ENCODE results near the gene CSGALNACT2. TPM values are rescaled to one million over a fixed set of nuclear protein-coding genes. Genes with fewer than 3 reads are reported as not detected.

Gene CSGALNACT2
- total RNA-seq, 1 experiment from 2014 or later, result 22.3 TPM

DNA sequence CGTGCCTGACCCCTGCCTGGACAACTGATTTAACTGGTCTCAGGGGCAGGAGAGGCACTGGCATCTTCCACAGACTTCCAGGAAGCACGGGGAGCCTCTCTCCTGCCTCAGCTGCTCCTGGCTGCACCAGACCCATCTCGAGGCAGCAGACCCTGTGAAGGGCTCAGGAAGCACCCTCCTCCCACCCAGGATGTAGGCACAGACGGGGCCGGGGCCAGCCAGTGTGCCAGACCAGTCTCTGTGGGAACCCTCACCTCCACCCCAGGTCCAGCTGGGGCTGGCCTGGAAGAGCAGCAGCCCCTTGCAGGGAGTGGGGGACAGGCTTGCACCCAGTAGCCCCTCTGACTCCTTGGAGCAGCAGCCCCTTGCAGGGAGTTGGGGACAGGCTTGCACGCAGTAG, 72.3 kb downstream of the CSGALNACT2 start:
- Histone ChIP-seq H3K36me3 (ENCODE audit: control insufficient read depth, insufficient read depth, low read length) (no peaks in the 10 kb centered on the region), H3K4me3 (ENCODE audit: low read depth in 2 of 2, low read length in 2 of 2) (no peak overlapping the region), H3K9me3 (ENCODE audit: control insufficient read depth, insufficient read depth, low read depth, low read length) (no peaks in the 10 kb centered on the region), H3K4me1 (ENCODE audit: control insufficient read depth, insufficient read depth, low read length) (peaks cover 26% of the 10 kb centered on the region), H3K27me3 (ENCODE audit: control insufficient read depth, insufficient read depth, low read length) (no peaks in the 10 kb centered on the region), H3K27ac (ENCODE audit: low read length) (no peak overlapping the region)
- ChIA-PET CTCF (no interaction called here), POLR2A (interaction anchor here (1.0 kb wide), 1 partner anchor 197 kb away, joined by 3 read pairs; no protein-coding TSS in a partner anchor)
- DNase-seq (ENCODE audit: low read depth, low spot score) (no peak), ATAC-seq (no peak)
- in situ Hi-C loops (cut with HindIII; ENCODE audit: low pct_unique_long_range_greater_than_20kb, low sequenced_read_pairs), result no loop called here
- intact Hi-C loops (cut with micrococcal nuclease; ENCODE audit: unreplicated experiment), result no loop called here
- no peak for TF ChIP-seq POLR2AphosphoS5 (IDR thresholded peaks at IDR 0.05; ENCODE audit: low read depth, low read length)
- no peak for TF ChIP-seq SIN3A (IDR thresholded peaks at IDR 0.05; ENCODE audit: borderline replicate concordance, insufficient read depth, low read depth, low read length)
- TF ChIP-seq TCF7L2 (IDR thresholded peaks at IDR 0.05; ENCODE audit: low read depth, low read length), result no peak
- TF ChIP-seq, protein P1, sequence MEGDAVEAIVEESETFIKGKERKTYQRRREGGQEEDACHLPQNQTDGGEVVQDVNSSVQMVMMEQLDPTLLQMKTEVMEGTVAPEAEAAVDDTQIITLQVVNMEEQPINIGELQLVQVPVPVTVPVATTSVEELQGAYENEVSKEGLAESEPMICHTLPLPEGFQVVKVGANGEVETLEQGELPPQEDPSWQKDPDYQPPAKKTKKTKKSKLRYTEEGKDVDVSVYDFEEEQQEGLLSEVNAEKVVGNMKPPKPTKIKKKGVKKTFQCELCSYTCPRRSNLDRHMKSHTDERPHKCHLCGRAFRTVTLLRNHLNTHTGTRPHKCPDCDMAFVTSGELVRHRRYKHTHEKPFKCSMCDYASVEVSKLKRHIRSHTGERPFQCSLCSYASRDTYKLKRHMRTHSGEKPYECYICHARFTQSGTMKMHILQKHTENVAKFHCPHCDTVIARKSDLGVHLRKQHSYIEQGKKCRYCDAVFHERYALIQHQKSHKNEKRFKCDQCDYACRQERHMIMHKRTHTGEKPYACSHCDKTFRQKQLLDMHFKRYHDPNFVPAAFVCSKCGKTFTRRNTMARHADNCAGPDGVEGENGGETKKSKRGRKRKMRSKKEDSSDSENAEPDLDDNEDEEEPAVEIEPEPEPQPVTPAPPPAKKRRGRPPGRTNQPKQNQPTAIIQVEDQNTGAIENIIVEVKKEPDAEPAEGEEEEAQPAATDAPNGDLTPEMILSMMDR (IDR thresholded peaks at IDR 0.05), result no peak
- TF ChIP-seq, protein P2, sequence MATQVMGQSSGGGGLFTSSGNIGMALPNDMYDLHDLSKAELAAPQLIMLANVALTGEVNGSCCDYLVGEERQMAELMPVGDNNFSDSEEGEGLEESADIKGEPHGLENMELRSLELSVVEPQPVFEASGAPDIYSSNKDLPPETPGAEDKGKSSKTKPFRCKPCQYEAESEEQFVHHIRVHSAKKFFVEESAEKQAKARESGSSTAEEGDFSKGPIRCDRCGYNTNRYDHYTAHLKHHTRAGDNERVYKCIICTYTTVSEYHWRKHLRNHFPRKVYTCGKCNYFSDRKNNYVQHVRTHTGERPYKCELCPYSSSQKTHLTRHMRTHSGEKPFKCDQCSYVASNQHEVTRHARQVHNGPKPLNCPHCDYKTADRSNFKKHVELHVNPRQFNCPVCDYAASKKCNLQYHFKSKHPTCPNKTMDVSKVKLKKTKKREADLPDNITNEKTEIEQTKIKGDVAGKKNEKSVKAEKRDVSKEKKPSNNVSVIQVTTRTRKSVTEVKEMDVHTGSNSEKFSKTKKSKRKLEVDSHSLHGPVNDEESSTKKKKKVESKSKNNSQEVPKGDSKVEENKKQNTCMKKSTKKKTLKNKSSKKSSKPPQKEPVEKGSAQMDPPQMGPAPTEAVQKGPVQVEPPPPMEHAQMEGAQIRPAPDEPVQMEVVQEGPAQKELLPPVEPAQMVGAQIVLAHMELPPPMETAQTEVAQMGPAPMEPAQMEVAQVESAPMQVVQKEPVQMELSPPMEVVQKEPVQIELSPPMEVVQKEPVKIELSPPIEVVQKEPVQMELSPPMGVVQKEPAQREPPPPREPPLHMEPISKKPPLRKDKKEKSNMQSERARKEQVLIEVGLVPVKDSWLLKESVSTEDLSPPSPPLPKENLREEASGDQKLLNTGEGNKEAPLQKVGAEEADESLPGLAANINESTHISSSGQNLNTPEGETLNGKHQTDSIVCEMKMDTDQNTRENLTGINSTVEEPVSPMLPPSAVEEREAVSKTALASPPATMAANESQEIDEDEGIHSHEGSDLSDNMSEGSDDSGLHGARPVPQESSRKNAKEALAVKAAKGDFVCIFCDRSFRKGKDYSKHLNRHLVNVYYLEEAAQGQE (IDR thresholded peaks at IDR 0.05; ENCODE audit: insufficient read depth in 1 of 2, low read depth in 2 of 2, low read length in 1 of 2), result no peak
- BruUV-seq (replicated peaks), result no TSS peak

DNA sequence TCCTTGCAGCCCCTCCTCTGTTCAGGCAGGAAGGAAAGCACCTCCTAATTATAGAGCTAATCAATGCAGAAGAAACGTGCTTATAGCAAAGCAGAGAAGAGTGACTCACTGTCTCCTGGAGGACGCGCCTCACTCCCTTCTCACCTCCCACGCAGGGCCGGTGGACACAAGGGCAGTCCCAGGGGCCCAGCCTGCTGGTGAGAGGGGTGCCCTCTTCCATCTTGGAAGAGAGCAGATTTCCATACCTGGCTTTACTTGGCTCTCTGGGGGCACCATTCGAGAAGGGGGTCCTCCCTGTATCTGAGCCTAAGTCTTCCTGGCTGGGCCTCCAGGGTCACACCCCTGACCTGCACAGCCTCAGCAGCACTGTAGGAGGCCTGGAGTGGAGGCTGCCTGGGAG, 72.8 kb downstream of the CSGALNACT2 start:
- no peaks in the 10 kb centered on the region for H3K27me3 ChIP-seq (ENCODE audit: control insufficient read depth, insufficient read depth, low read length)
- CTCF ChIA-PET, result no interaction called here
- intact Hi-C loops (cut with micrococcal nuclease; ENCODE audit: unreplicated experiment) (no loop called here), in situ Hi-C loops (cut with HindIII; ENCODE audit: low pct_unique_long_range_greater_than_20kb, low sequenced_read_pairs) (no loop called here)
- DNase-seq (ENCODE audit: low read depth, low spot score) (no peak), ATAC-seq (no peak)
- H3K36me3 ChIP-seq (ENCODE audit: control insufficient read depth, insufficient read depth, low read length), result no peaks in the 10 kb centered on the region
- TF ChIP-seq, protein P1 (IDR thresholded peaks at IDR 0.05), result no peak
- TF ChIP-seq TCF7L2 (IDR thresholded peaks at IDR 0.05; ENCODE audit: low read depth, low read length) (no peak), SIN3A (IDR thresholded peaks at IDR 0.05; ENCODE audit: borderline replicate concordance, insufficient read depth, low read depth, low read length) (no peak), POLR2AphosphoS5 (IDR thresholded peaks at IDR 0.05; ENCODE audit: low read depth, low read length) (no peak)
- TF ChIP-seq, protein P2 (IDR thresholded peaks at IDR 0.05; ENCODE audit: insufficient read depth in 1 of 2, low read depth in 2 of 2, low read length in 1 of 2), result no peak
- H3K9me3 ChIP-seq (ENCODE audit: control insufficient read depth, insufficient read depth, low read depth, low read length), result no peaks in the 10 kb centered on the region
- no peak overlapping the region for H3K27ac ChIP-seq (ENCODE audit: low read length)
- POLR2A ChIA-PET, result no interaction called here
- H3K4me3 ChIP-seq (ENCODE audit: low read depth in 2 of 2, low read length in 2 of 2), result no peak overlapping the region
- no TSS peak for BruUV-seq (replicated peaks)
- H3K4me1 ChIP-seq (ENCODE audit: control insufficient read depth, insufficient read depth, low read length), result peaks cover 26% of the 10 kb centered on the region

Data from Panc1 (cell line).